HCT116 (cell line): Measurements from ENCODE around the gene BTBD9. TPM values are rescaled to one million over a fixed set of nuclear protein-coding genes. Genes with fewer than 3 reads are reported as not detected.

ENCODE experiments used
- ATAC-seq: fragments of 200-7000 bp; cut with Tn5 transposase; 2 replicates; pipeline ENCODE4 v1.9.1; 2020; ENCODE audit warnings: mild to moderate bottlenecking, moderate library complexity
- BruUV-seq: library from RNA; stranded (reverse); fragments of 400-500 nt; replicated peaks from 2 replicates; lab custom pipeline; 2021; lab: Mats Ljungman, UMichigan
- CTCF ChIA-PET: fragments of 300-600 bp; sonication (Branson Sonifier 250); formaldehyde crosslinking; loops from one replicate; lab custom pipeline; 2021; ENCODE audit warnings: antibody characterized with exemption; lab: Charles Lee
- POLR2A ChIA-PET: fragments of 300-600, 350-600 bp; sonication (Branson Sonifier 250); formaldehyde crosslinking; loops from one replicate; lab custom pipeline; 2021; ENCODE audit warnings: antibody characterized with exemption; lab: Charles Lee
- RAD21 ChIA-PET, 2 experiments: fragments of 300-600 bp; sonication (Branson Sonifier 250); formaldehyde crosslinking; loops; one replicate each; lab custom pipeline; 2023; ENCODE audit warnings: low total read pairs in 2 of 2; ENCODE audit not compliant: uncharacterized antibody in 2 of 2, unreplicated experiment in 2 of 2, low non-redundant PET in 1 of 2; lab: Charles Lee
- DNase-seq: peaks from one replicate; pipeline ENCODE4 v3.0.0-alpha.2; 2010; ENCODE audit warnings: low read depth, low spot score
- H2AFZ ChIP-seq: fragments of 200-600 bp; shearing (Covaris generic), sonication (generic); 2 replicates; pipeline ENCODE4 v1.6.1; 2017; ENCODE audit warnings: low read depth, mixed run types, mixed read lengths, antibody characterized with exemption, low read length; ENCODE audit not compliant: poor library complexity, severe bottlenecking
- H3K27ac ChIP-seq: 2 replicates; pipeline ENCODE4 v1.5.1; 2012; ENCODE audit warnings: low read depth, low read length
- H3K27me3 ChIP-seq: fragments of 200-600 bp; sonication (generic); 2 replicates; pipeline ENCODE4 v1.6.1; 2016; ENCODE audit warnings: mixed run types, low read length, mixed read lengths; ENCODE audit not compliant: insufficient read depth
- H3K36me3 ChIP-seq, 2 experiments: fragments of 200-500 bp in 1 of 2; fragments of 200-600 bp in 1 of 2; sonication (Bioruptor generic) in 1 of 2; sonication (generic) in 1 of 2; 2 replicates each; pipeline versions ENCODE4 v1.5.1 to v1.6.1; 2014 to 2016; ENCODE audit warnings: low read length in 2 of 2, inconsistent platforms in 1 of 2, mixed read lengths in 1 of 2, mixed run types in 1 of 2; ENCODE audit not compliant: insufficient read depth in 2 of 2, control insufficient read depth in 1 of 2
- H3K4me1 ChIP-seq, 2 experiments: fragments of 200-600 bp in 1 of 2; sonication (generic) in 1 of 2; 2 replicates each; pipeline versions ENCODE4 v1.5.1 to v1.6.1; 2012 to 2017; ENCODE audit warnings: low read length in 2 of 2, inconsistent platforms in 1 of 2, mild to moderate bottlenecking in 1 of 2, mixed read lengths in 1 of 2, mixed run types in 1 of 2, moderate library complexity in 1 of 2; ENCODE audit not compliant: insufficient read depth in 2 of 2, control insufficient read depth in 1 of 2
- H3K4me2 ChIP-seq: fragments of 200-600 bp; sonication (generic); 2 replicates; pipeline ENCODE4 v1.6.1; 2017; ENCODE audit warnings: mixed run types, low read length, mixed read lengths
- H3K4me3 ChIP-seq, 2 experiments: fragments of 200-600 bp in 1 of 2; sonication (generic) in 1 of 2; replicated peaks in 1 of 2; 2 replicates each; pipeline ENCODE4 v1.5.1; 2011 to 2016; ENCODE audit warnings: low read length in 2 of 2, control low read depth in 1 of 2, low read depth in 1 of 2, mild to moderate bottlenecking in 1 of 2, mixed read lengths in 1 of 2, mixed run types in 1 of 2
- H3K79me2 ChIP-seq: fragments of 200-600 bp; sonication (generic); 2 replicates; pipeline ENCODE4 v1.6.1; 2017; ENCODE audit warnings: mild to moderate bottlenecking, mixed run types, low read length, moderate library complexity, mixed read lengths; ENCODE audit not compliant: insufficient read depth
- H3K9ac ChIP-seq: fragments of 200-600 bp; sonication (generic); 2 replicates; pipeline ENCODE4 v1.6.1; 2016; ENCODE audit warnings: low read length, mixed read lengths
- H3K9me2 ChIP-seq: fragments of 200-600 bp; sonication (generic), shearing (Covaris generic); 2 replicates; pipeline ENCODE4 v1.6.1; 2017; ENCODE audit warnings: mixed run types, mild to moderate bottlenecking, moderate library complexity; ENCODE audit not compliant: insufficient read depth
- H3K9me3 ChIP-seq, 2 experiments: fragments of 200-500 bp in 1 of 2; fragments of 200-600 bp in 1 of 2; sonication (Bioruptor generic) in 1 of 2; sonication (generic) in 1 of 2; 2 replicates each; pipeline ENCODE4 v1.6.1; 2014 to 2017; ENCODE audit warnings: low read length in 2 of 2, mixed read lengths in 2 of 2, inconsistent platforms in 1 of 2, low read depth in 1 of 2, mild to moderate bottlenecking in 1 of 2, mixed run types in 1 of 2, moderate library complexity in 1 of 2; ENCODE audit not compliant: control insufficient read depth in 1 of 2, insufficient read depth in 1 of 2
- H4K20me1 ChIP-seq: fragments of 200-600 bp; sonication (generic), shearing (Covaris generic); 2 replicates; pipeline ENCODE4 v1.6.1; 2017; ENCODE audit warnings: mixed run types, mild to moderate bottlenecking, moderate library complexity; ENCODE audit not compliant: insufficient read depth
- CBX3 ChIP-seq: IDR thresholded peaks from 2 replicates; pipeline ENCODE4 v1.6.1; 2012; ENCODE audit warnings: low read depth
- CTCF ChIP-seq, 3 experiments: fragments of 200-600 bp in 1 of 3; sonication (generic) in 1 of 3; IDR thresholded peaks in 2 of 3; conservative IDR thresholded peaks in 1 of 3; 2 replicates each; pipeline ENCODE4 v1.5.1; 2012 to 2017; ENCODE audit warnings: low read depth in 2 of 3, low read length in 2 of 3, antibody characterized with exemption in 1 of 3, borderline replicate concordance in 1 of 3, control low read depth in 1 of 3, mild to moderate bottlenecking in 1 of 3, mixed read lengths in 1 of 3, mixed run types in 1 of 3, moderate library complexity in 1 of 3; ENCODE audit not compliant: insufficient read depth in 1 of 3
- EGR1 ChIP-seq: IDR thresholded peaks from 2 replicates; pipeline ENCODE4 v1.6.1; 2012; ENCODE audit warnings: low read depth
- ELF1 ChIP-seq: IDR thresholded peaks from 2 replicates; pipeline ENCODE4 v1.6.1; 2012; ENCODE audit warnings: low read depth, borderline replicate concordance
- EZH2 ChIP-seq: fragments of 200-600 bp; sonication (generic); IDR thresholded peaks from 2 replicates; pipeline ENCODE4 v1.6.1; 2017; ENCODE audit warnings: antibody characterized with exemption, mixed run types
- EZH2phosphoT487 ChIP-seq: fragments of 200-600 bp; IDR thresholded peaks from 2 replicates; pipeline ENCODE4 v1.6.1; 2018; ENCODE audit warnings: antibody characterized with exemption, borderline replicate concordance
- MAX ChIP-seq: IDR thresholded peaks from 2 replicates; pipeline ENCODE4 v1.6.1; 2012
- REST ChIP-seq: IDR thresholded peaks from 2 replicates; pipeline ENCODE4 v1.6.1; 2012; ENCODE audit warnings: low read depth
- YY1 ChIP-seq: IDR thresholded peaks from 2 replicates; pipeline ENCODE4 v1.6.1; 2011; ENCODE audit warnings: low read length, low read depth, moderate library complexity, mild to moderate bottlenecking; ENCODE audit not compliant: insufficient replicate concordance; ENCODE audit errors: extremely low read depth
- ZBTB33 ChIP-seq: IDR thresholded peaks from 2 replicates; pipeline ENCODE4 v1.6.1; 2011; ENCODE audit warnings: mild to moderate bottlenecking, low read length, moderate library complexity; ENCODE audit not compliant: insufficient replicate concordance; ENCODE audit errors: extremely low read depth
- ZNF274 ChIP-seq: fragments of 200-500 bp; sonication (Bioruptor generic); IDR thresholded peaks from 2 replicates; pipeline ENCODE4 v1.6.1; 2014; ENCODE audit warnings: mild to moderate bottlenecking, low read depth, low read length, inconsistent platforms
- intact Hi-C: fragments of 100-400 bp; cut with micrococcal nuclease; formaldehyde crosslinking; loops from 2 replicates; pipeline ENCODE4 v1.10.0; 2022
- total RNA-seq: library from RNA; stranded (reverse); gene quantifications from one replicate; pipeline ENCODE4 v1.2.1, GENCODE V29; 2021; ENCODE audit not compliant: unreplicated experiment

BTBD9 gene
- total RNA-seq, 1 experiment from 2014 or later = 10.9 TPM

GRCh38 chr6:38654263-38654662 lies 14.5 kb upstream of the BTBD9 start (continued):
- TF ChIP-seq REST (no peak), ZBTB33 (no peak)

GRCh38 chr6:38651121-38651784 lies 11.5 kb upstream of the BTBD9 start:
- Histone ChIP-seq H3K9me2 (no peaks in the 10 kb centered on the region), H3K9me3 (no peaks in the 10 kb centered on the region), H4K20me1 (no peaks in the 10 kb centered on the region), H3K9ac (no peak overlapping the region), H3K27ac (no peak overlapping the region), H3K79me2 (no peaks in the 10 kb centered on the region), H3K27me3 (no peaks in the 10 kb centered on the region), H3K4me2 (no peak overlapping the region), H3K4me3 (no peak overlapping the region), H3K4me1 (no peaks in the 10 kb centered on the region), H2AFZ (no peak overlapping the region), H3K36me3 (no peaks in the 10 kb centered on the region)
- ChIA-PET CTCF (no interaction called here), POLR2A (no interaction called here), RAD21 (no interaction called here)
- DNase-seq (no peak), ATAC-seq (no peak)
- intact Hi-C loops = no loop called here
- no TSS peak for BruUV-seq
- no peak for TF ChIP-seq EZH2phosphoT487
- no peak for TF ChIP-seq EZH2
- TF ChIP-seq ELF1 = no peak
- no peak for TF ChIP-seq ZNF274
- TF ChIP-seq CBX3 = no peak
- TF ChIP-seq REST = no peak
- TF ChIP-seq MAX = no peak
- TF ChIP-seq CTCF (IDR thresholded peaks at IDR 0.05 in 2 of 3, conservative IDR thresholded peaks at IDR 0.05 in 1 of 3; ENCODE audit: borderline replicate concordance in 1 of 3, insufficient read depth in 1 of 3, low read depth in 2 of 3, low read length in 2 of 3) = no peak
- TF ChIP-seq YY1 = no peak
- TF ChIP-seq EGR1 = no peak
